ENCODE measurements around the gene THOC6. TPM values are rescaled to one million over a fixed set of nuclear protein-coding genes. Genes with fewer than 3 reads are reported as not detected.

THOC6 gene
- polyA plus RNA-seq, 1 experiment = 20.5 TPM

GRCh38 chr16:3026003-3026378 lies 2.2 kb downstream of the THOC6 start:
- Histone ChIP-seq H3K36me3 (ENCODE audit: control insufficient read depth, insufficient read depth, low read length) (peaks cover 28% of the 10 kb centered on the region), H3K4me3 (ENCODE audit: low read depth, low read length) (no peak overlapping the region), H3K27me3 (ENCODE audit: control insufficient read depth, insufficient read depth, low read length) (peaks cover 2% of the 10 kb centered on the region; the same call in 1 of the 2 replicates)
- POLR2A ChIA-PET = no interaction called here
- CTCF ChIA-PET = interaction anchor here (1.5 to 9.4 kb wide), 2 partner anchors 16 to 22 kb away, joined by 8 to 97 read pairs; partner anchors contain the start of gene MMP25
- no peak for DNase-seq (ENCODE audit: low read depth)
- no peak for TF ChIP-seq CTCF (IDR thresholded peaks at IDR 0.05; ENCODE audit: insufficient read depth, low read depth, low read length)

- Histone ChIP-seq H3K4me3 (ENCODE audit: low read depth, low read length) (no peak overlapping the region), H3K27me3 (ENCODE audit: control insufficient read depth, insufficient read depth, low read length) (peaks cover 2% of the 10 kb centered on the region; the same call in 1 of the 2 replicates), H3K36me3 (ENCODE audit: control insufficient read depth, insufficient read depth, low read length) (peaks cover 22% of the 10 kb centered on the region)
- TF ChIP-seq CTCF (IDR thresholded peaks at IDR 0.05; ENCODE audit: insufficient read depth, low read depth, low read length) = no peak
- ChIA-PET CTCF (interaction anchor here (0.6 to 9.4 kb wide), 6 partner anchors 10 to 105 kb away, joined by 3 to 97 read pairs (median 8); partner anchors contain the start of genes BICDL2 and MMP25), POLR2A (no interaction called here)
- DNase-seq (ENCODE audit: low read depth) = no peak
Observed at GRCh38 chr16:3026609-3027488, 3.0 kb downstream of the THOC6 start.

- ChIA-PET CTCF (interaction anchor here (0.6 to 9.4 kb wide), 12 partner anchors 6 to 104 kb away, joined by 3 to 97 read pairs (median 6); partner anchors contain the start of genes BICDL2, CLDN9, HCFC1R1 and MMP25), POLR2A (no interaction called here)
- Histone ChIP-seq H3K36me3 (ENCODE audit: control insufficient read depth, insufficient read depth, low read length) (peaks cover 19% of the 10 kb centered on the region), H3K4me3 (ENCODE audit: low read depth, low read length) (no peak overlapping the region), H3K27me3 (ENCODE audit: control insufficient read depth, insufficient read depth, low read length) (peaks cover 5% of the 10 kb centered on the region)
- TF ChIP-seq CTCF (IDR thresholded peaks at IDR 0.05; ENCODE audit: insufficient read depth, low read depth, low read length) = no peak
- DNase-seq (ENCODE audit: low read depth) = no peak
Observed at GRCh38 chr16:3027489-3027795, 3.6 kb downstream of the THOC6 start.

GRCh38 chr16:3027983-3028715 lies 4.3 kb downstream of the THOC6 start:
- peaks cover 6% of the 10 kb centered on the region for H3K27me3 ChIP-seq (ENCODE audit: control insufficient read depth, insufficient read depth, low read length)
- peaks cover 17% of the 10 kb centered on the region for H3K36me3 ChIP-seq (ENCODE audit: control insufficient read depth, insufficient read depth, low read length)
- no peak overlapping the region for H3K4me3 ChIP-seq (ENCODE audit: low read depth, low read length)
- POLR2A ChIA-PET = no interaction called here
- CTCF ChIA-PET = interaction anchor here (0.5 to 9.4 kb wide), 19 partner anchors 7 to 436 kb away, joined by 3 to 97 read pairs (median 5); partner anchors contain the start of genes BICDL2, CLDN9, HCFC1R1 and MMP25
- peak; percentile 80 for TF ChIP-seq CTCF (IDR thresholded peaks at IDR 0.05; ENCODE audit: insufficient read depth, low read depth, low read length)
- no peak for DNase-seq (ENCODE audit: low read depth)

Measured in BJ (cell line).